H1 (cell line): ENCODE data around the gene CGNL1. TPM values are rescaled to one million over a fixed set of nuclear protein-coding genes. Genes with fewer than 3 reads are reported as not detected.

Source experiments
- CTCF ChIA-PET: fragments of 300-600 bp; sonication (Branson Sonifier 250); formaldehyde crosslinking; loops from one replicate; lab custom pipeline; 2021; ENCODE audit not compliant: partially characterized antibody; lab: Charles Lee
- POLR2A ChIA-PET: fragments of 300-600 bp; sonication (Branson Sonifier 250); formaldehyde crosslinking; loops from one replicate; lab custom pipeline; 2021; ENCODE audit warnings: inconsistent platforms; ENCODE audit not compliant: partially characterized antibody; lab: Charles Lee
- DNase-seq, 2 experiments: peaks; one replicate each; pipeline versions ENCODE4 v3.0.0 to v3.0.0-alpha.2; 2010 to 2022; ENCODE audit warnings: low spot score in 2 of 2, low read depth in 1 of 2, mixed read lengths in 1 of 2
- FAIRE-seq: peaks from 2 replicates; lab custom pipeline; 2011; peaks lifted over from hg19 to GRCh38; lab: Jason Lieb, UNC
- H2AFZ ChIP-seq: 2 replicates; pipeline ENCODE4 v1.8.1; 2012; ENCODE audit warnings: low read length, inconsistent platforms
- H2AK5ac ChIP-seq: 2 replicates; pipeline ENCODE4 v1.6.1; 2013; ENCODE audit warnings: low read depth, low read length
- H2BK120ac ChIP-seq: replicated peaks from 2 replicates; pipeline ENCODE3; 2013; ENCODE audit warnings: low read depth, low read length, inconsistent platforms
- H2BK12ac ChIP-seq: 2 replicates; pipeline ENCODE4 v1.6.1; 2013; ENCODE audit warnings: low read depth, low read length
- H2BK15ac ChIP-seq: 2 replicates; pipeline ENCODE4 v1.6.1; 2013; ENCODE audit warnings: low read length
- H2BK20ac ChIP-seq: 2 replicates; pipeline ENCODE4 v1.6.1; 2013; ENCODE audit warnings: low read length
- H2BK5ac ChIP-seq: 2 replicates; pipeline ENCODE4 v1.6.1; 2013; ENCODE audit warnings: low read depth, low read length
- H3K14ac ChIP-seq: 2 replicates; pipeline ENCODE4 v1.6.1; 2013; ENCODE audit warnings: inconsistent platforms; ENCODE audit not compliant: insufficient read length
- H3K18ac ChIP-seq: 2 replicates; pipeline ENCODE4 v1.6.1; 2013; ENCODE audit warnings: low read length; ENCODE audit errors: extremely low read depth
- H3K23ac ChIP-seq: 2 replicates; pipeline ENCODE4 v1.6.1; 2013; ENCODE audit warnings: inconsistent platforms; ENCODE audit not compliant: insufficient read length
- H3K23me2 ChIP-seq: 2 replicates; pipeline ENCODE4 v1.6.1; 2013; ENCODE audit warnings: low read depth, low read length
- H3K27ac ChIP-seq: 2 replicates; pipeline ENCODE4 v1.6.1; 2011; ENCODE audit warnings: low read depth, low read length, inconsistent platforms
- H3K27me3 ChIP-seq, 4 experiments: replicated peaks in 1 of 4; 1 replicate in 1 of 4; 2 replicates in 3 of 4; pipeline versions ENCODE4 v1.6.1 to v1.8.1; 2011 to 2013; ENCODE audit warnings: low read length in 3 of 4, mild to moderate bottlenecking in 3 of 4, inconsistent platforms in 2 of 4, mixed read lengths in 2 of 4, moderate library complexity in 1 of 4; ENCODE audit not compliant: control insufficient read depth in 3 of 4, insufficient read depth in 3 of 4; ENCODE audit errors: extremely low read depth in 1 of 4
- H3K36me3 ChIP-seq, 4 experiments: 2 replicates each; pipeline versions ENCODE4 v1.6.1 to v1.8.1; 2011 to 2013; ENCODE audit warnings: mild to moderate bottlenecking in 4 of 4, low read length in 3 of 4, moderate library complexity in 2 of 4, control low read depth in 1 of 4, inconsistent platforms in 1 of 4; ENCODE audit not compliant: insufficient read depth in 4 of 4, control insufficient read depth in 2 of 4
- H3K4ac ChIP-seq: replicated peaks from 2 replicates; pipeline ENCODE3; 2013; ENCODE audit warnings: low read length, low read depth, mixed read lengths, inconsistent platforms; ENCODE audit not compliant: insufficient read length
- H3K4me1 ChIP-seq, 4 experiments: replicated peaks in 1 of 4; 1 replicate in 1 of 4; 2 replicates in 3 of 4; pipeline versions ENCODE4 v1.6.1 to v1.8.1; 2011 to 2013; ENCODE audit warnings: low read length in 3 of 4, inconsistent platforms in 2 of 4, mixed read lengths in 1 of 4; ENCODE audit not compliant: insufficient read depth in 4 of 4, control insufficient read depth in 3 of 4
- H3K4me2 ChIP-seq, 2 experiments: 2 replicates each; pipeline versions ENCODE4 v1.6.1 to v1.8.1; 2011 to 2013; ENCODE audit warnings: low read depth in 2 of 2, low read length in 2 of 2, control low read depth in 1 of 2, inconsistent platforms in 1 of 2, mild to moderate bottlenecking in 1 of 2; ENCODE audit not compliant: insufficient read depth in 1 of 2
- H3K4me3 ChIP-seq, 4 experiments: fragments of 200-600, 300-600 bp in 1 of 4; sonication (generic), shearing (Covaris generic), sonication (Bioruptor Twin) in 1 of 4; 2 replicates each; pipeline versions ENCODE4 v1.5.1 to v1.8.1; 2011 to 2016; ENCODE audit warnings: low read length in 4 of 4, low read depth in 3 of 4, control low read depth in 2 of 4, inconsistent platforms in 2 of 4, mild to moderate bottlenecking in 2 of 4, mixed read lengths in 1 of 4, moderate library complexity in 1 of 4; ENCODE audit not compliant: insufficient read depth in 2 of 4; ENCODE audit errors: extremely low read depth in 1 of 4
- H3K56ac ChIP-seq: replicated peaks from 2 replicates; pipeline ENCODE3; 2013; ENCODE audit warnings: low read depth, mild to moderate bottlenecking, mixed read lengths, low read length, inconsistent platforms; ENCODE audit not compliant: insufficient read length
- H3K79me1 ChIP-seq: 2 replicates; pipeline ENCODE4 v1.6.1; 2013; ENCODE audit warnings: low read depth, low read length, control low read depth
- H3K79me2 ChIP-seq, 2 experiments: 2 replicates each; pipeline versions ENCODE4 v1.6.1 to v1.8.1; 2012 to 2013; ENCODE audit warnings: low read length in 2 of 2, mild to moderate bottlenecking in 2 of 2, inconsistent platforms in 1 of 2; ENCODE audit not compliant: insufficient read depth in 2 of 2, control insufficient read depth in 1 of 2
- H3K9ac ChIP-seq, 4 experiments: replicated peaks in 1 of 4; 1 replicate in 1 of 4; 2 replicates in 3 of 4; pipeline versions ENCODE4 v1.6.1 to v1.8.1; 2011 to 2013; ENCODE audit warnings: low read depth in 3 of 4, low read length in 3 of 4, control low read depth in 2 of 4, mild to moderate bottlenecking in 2 of 4, moderate library complexity in 2 of 4, inconsistent platforms in 1 of 4; ENCODE audit errors: extremely low read depth in 1 of 4
- H3K9me3 ChIP-seq, 2 experiments: 2 replicates each; pipeline versions ENCODE4 v1.6.1 to v1.8.1; 2012 to 2013; ENCODE audit warnings: mild to moderate bottlenecking in 2 of 2, moderate library complexity in 2 of 2, control low read depth in 1 of 2, inconsistent platforms in 1 of 2, low read depth in 1 of 2, low read length in 1 of 2, mixed read lengths in 1 of 2; ENCODE audit not compliant: insufficient read depth in 2 of 2
- H4K20me1 ChIP-seq, 2 experiments: replicated peaks in 1 of 2; 2 replicates each; pipeline versions ENCODE3 to v1.8.1; 2011 to 2013; ENCODE audit warnings: inconsistent platforms in 2 of 2, low read length in 2 of 2, mild to moderate bottlenecking in 1 of 2; ENCODE audit not compliant: insufficient read depth in 2 of 2, control insufficient read depth in 1 of 2
- H4K5ac ChIP-seq: 2 replicates; pipeline ENCODE4 v1.6.1; 2013; ENCODE audit warnings: low read length, low read depth, mixed read lengths, inconsistent platforms; ENCODE audit not compliant: insufficient read length
- H4K8ac ChIP-seq: 2 replicates; pipeline ENCODE4 v1.8.0; 2013; ENCODE audit warnings: mild to moderate bottlenecking, moderate library complexity, low read length, inconsistent platforms; ENCODE audit not compliant: insufficient read depth; ENCODE audit errors: extremely low read depth
- H4K91ac ChIP-seq: replicated peaks from 2 replicates; pipeline ENCODE3; 2013; ENCODE audit warnings: low read length, mixed read lengths, inconsistent platforms; ENCODE audit not compliant: insufficient read length
- ASH2L ChIP-seq: fragments of 200-600, 300-600 bp; sonication (generic); IDR thresholded peaks from one replicate; pipeline ENCODE4 v1.7.1; 2017; ENCODE audit warnings: low read length
- CBX5 ChIP-seq: fragments of 300-800, 300-1000 bp; sonication (generic); IDR thresholded peaks from 2 replicates; pipeline ENCODE4 v1.7.1; 2016; ENCODE audit warnings: antibody characterized with exemption, low read length, low read depth
- CEBPB ChIP-seq: IDR thresholded peaks from 2 replicates; pipeline ENCODE4 v1.6.1; 2012; ENCODE audit warnings: low read depth, low read length
- EZH2 ChIP-seq: fragments of 200-600 bp; sonication (generic); IDR thresholded peaks from 2 replicates; pipeline ENCODE4 v1.7.1; 2012; ENCODE audit warnings: low read depth, mild to moderate bottlenecking, moderate library complexity, low read length, inconsistent platforms; ENCODE audit not compliant: severe bottlenecking
- HDAC6 ChIP-seq: IDR thresholded peaks from one replicate; pipeline ENCODE4 v1.7.1; 2012; ENCODE audit warnings: low read depth, mild to moderate bottlenecking, inconsistent platforms, low read length, moderate library complexity
- KDM1A ChIP-seq: fragments of 200-600, 300-600 bp; sonication (generic); IDR thresholded peaks from 2 replicates; pipeline ENCODE4 v1.7.1; 2016; ENCODE audit warnings: mild to moderate bottlenecking, low read length, borderline replicate concordance
- ZNF274 ChIP-seq: IDR thresholded peaks from 2 replicates; pipeline ENCODE4 v1.7.0; 2012; ENCODE audit warnings: low read length, borderline replicate concordance; ENCODE audit errors: extremely low read depth
- WGBS, 2 experiments: shearing (Covaris generic) in 1 of 2; methylation state at CpG; one replicate each; pipeline versions ENCODE4 v1.1.6 to v1.1.7; 2013 to 2015; ENCODE audit warnings: low lambda C conversion rate in 2 of 2, mixed read lengths in 2 of 2, inconsistent platforms in 1 of 2, low coverage in 1 of 2, missing lambda C conversion rate in 1 of 2; ENCODE audit not compliant: insufficient replicate concordance in 2 of 2, insufficient coverage in 1 of 2, insufficient read length in 1 of 2; ENCODE audit errors: extremely low coverage in 1 of 2, missing lambda C conversion rate in 1 of 2; 5-methylcytosine and 5-hydroxymethylcytosine counted together
- polyA plus RNA-seq, 7 experiments: library from polyadenylated mRNA; depleted of rRNA in 3 of 7; stranded (reverse) in 5 of 7; unstranded in 2 of 7; fragments of >200 nt in 5 of 7; fragments of 200-250 nt in 2 of 7; gene quantifications; 1 replicate in 5 of 7; 2 replicates in 1 of 7; 4 replicates in 1 of 7; pipeline versions ENCODE4 v1.2.1 to v1.2.3, GENCODE V29; 2011 to 2013; ENCODE audit warnings: missing spikeins in 2 of 7, mixed read lengths in 2 of 7
- total RNA-seq: library from RNA; stranded (reverse); fragmentation: NEBNext Ultra II Directional; extraction: Animal tissue kit (Norgen Biotek cat#: 25700); gene quantifications from 2 replicates; pipeline ENCODE4 v1.2.1, GENCODE V29; 2021

Gene CGNL1
- total and polyA plus RNA-seq, 2 of the 8 experiments (the other 6 are each of a cell fraction or from before 2014, with no cell fraction given), result 21.8 to 75.6 TPM

- H2BK5ac ChIP-seq, result no peak overlapping the region
- H4K91ac ChIP-seq, result no peak overlapping the region
- H3K14ac ChIP-seq, result no peak overlapping the region
- H3K79me2 ChIP-seq, result no peaks in the 10 kb centered on the region
- H2BK12ac ChIP-seq, result no peak overlapping the region
- peaks cover 0 to 18% (median 10%) of the 10 kb centered on the region in 4 experiments; a peak in 4 of 7 replicates for H3K27me3 ChIP-seq
- no peak overlapping the region for H3K56ac ChIP-seq
- DNase-seq (no peak), FAIRE-seq (no peak)
- H3K23ac ChIP-seq, result no peak overlapping the region
- WGBS, 2 experiments, result 86% methylated on average over 5 of the region's 5 CpGs; no CpG with 5 or more reads in 1 of the 2 experiments
- H2BK15ac ChIP-seq, result no peak overlapping the region
- ChIA-PET POLR2A (interaction anchor here (1.4 kb wide), 1 partner anchor 40 kb away, joined by 3 read pairs; no protein-coding TSS in a partner anchor), CTCF (interaction anchor here (0.6 to 4.4 kb wide), 5 partner anchors 10 to 261 kb away, joined by 3 to 19 read pairs (median 3); no protein-coding TSS in a partner anchor)
- H2AFZ ChIP-seq, result no peak overlapping the region
- H3K23me2 ChIP-seq, result peaks cover 5% of the 10 kb centered on the region; the same call in 1 of the 2 replicates
- no peaks in the 10 kb centered on the region for H3K36me3 ChIP-seq
- H3K4me3 ChIP-seq, result no peak overlapping the region
- H4K8ac ChIP-seq, result no peak overlapping the region
- no peaks in the 10 kb centered on the region; the same call in 1 of the 2 replicates for H3K79me1 ChIP-seq
- no peaks in the 10 kb centered on the region for H4K20me1 ChIP-seq
- TF ChIP-seq CEBPB (no peak), EZH2 (no peak), KDM1A (no peak), HDAC6 (no peak), ASH2L (no peak), CBX5 (no peak), ZNF274 (no peak)
- H3K18ac ChIP-seq, result no peak overlapping the region
- H3K4me1 ChIP-seq, result peaks cover 4 to 7% (median 4%) of the 10 kb centered on the region in 4 experiments; a peak in 6 of 7 replicates
- no peak overlapping the region; a peak in 1 of 4 replicates for H3K4me2 ChIP-seq
- H3K4ac ChIP-seq, result no peak overlapping the region
- H3K9me3 ChIP-seq, result no peaks in the 10 kb centered on the region
- no peak overlapping the region for H2AK5ac ChIP-seq
- H3K9ac ChIP-seq, result no peak overlapping the region
- no peak overlapping the region for H4K5ac ChIP-seq
- no peak overlapping the region for H2BK120ac ChIP-seq
- H3K27ac ChIP-seq, result no peak overlapping the region
- no peak overlapping the region for H2BK20ac ChIP-seq
Observed at GRCh38 chr15:57592836-57593420, 216.6 kb downstream of the CGNL1 start.
